Thoracic aorta (tissue), 2 donors: ENCODE measurements around the gene CHM. TPM values are rescaled to one million over a fixed set of nuclear protein-coding genes. Genes with fewer than 3 reads are reported as not detected.

Experiments
- ATAC-seq: fragments of 150-250 bp; one replicate; pipeline ENCODE4 v1.8.0; 2017; ENCODE audit warnings: low read depth; ENCODE audit not compliant: insufficient number of reproducible peaks, low FRiP score
- DNase-seq: peaks from one replicate; pipeline ENCODE4 v3.0.0-alpha.2; 2020; ENCODE audit warnings: low spot score
- H3K27ac ChIP-seq, 2 donors: fragments of 200-600 bp; sonication (generic); 1 replicate in 1 of 2; 2 replicates in 1 of 2; pipeline ENCODE4 v1.5.1; 2016; ENCODE audit warnings: mild to moderate bottlenecking in 2 of 2, moderate library complexity in 2 of 2
- H3K27me3 ChIP-seq: fragments of 200-600 bp; sonication (generic); replicated peaks from 2 replicates; pipeline ENCODE4 v1.6.0; 2016; ENCODE audit warnings: mild to moderate bottlenecking; ENCODE audit not compliant: insufficient read depth
- H3K36me3 ChIP-seq: fragments of 200-600 bp; sonication (generic); one replicate; pipeline ENCODE4 v1.5.1; 2016
- H3K4me1 ChIP-seq, 2 donors: fragments of 200-600 bp; sonication (generic); 1 replicate in 1 of 2; 2 replicates in 1 of 2; pipeline versions ENCODE4 v1.5.1 to v1.6.0; 2016; ENCODE audit warnings: low read depth in 2 of 2, mild to moderate bottlenecking in 1 of 2; ENCODE audit not compliant: control insufficient read depth in 1 of 2
- H3K4me3 ChIP-seq: fragments of 200-600 bp; sonication (generic); 2 replicates; pipeline ENCODE4 v1.5.1; 2016; ENCODE audit warnings: mild to moderate bottlenecking
- H3K9me3 ChIP-seq: fragments of 200-600 bp; sonication (generic); 2 replicates; pipeline ENCODE4 v1.5.1; 2016
- CTCF ChIP-seq: fragments of 200-600 bp; sonication (generic); IDR thresholded peaks from one replicate; pipeline ENCODE4 v1.5.1; 2019; ENCODE audit warnings: antibody characterized with exemption
- total RNA-seq, 2 donors: library from RNA; depleted of rRNA; stranded (reverse); fragments of >200 nt; gene quantifications; one replicate each; pipeline versions ENCODE4 v1.1.0 to v1.2.3, GENCODE V29; 2016

CHM gene
- total RNA-seq, 2 donors from 2014 or later = 14.8 to 14.9 TPM

DNA sequence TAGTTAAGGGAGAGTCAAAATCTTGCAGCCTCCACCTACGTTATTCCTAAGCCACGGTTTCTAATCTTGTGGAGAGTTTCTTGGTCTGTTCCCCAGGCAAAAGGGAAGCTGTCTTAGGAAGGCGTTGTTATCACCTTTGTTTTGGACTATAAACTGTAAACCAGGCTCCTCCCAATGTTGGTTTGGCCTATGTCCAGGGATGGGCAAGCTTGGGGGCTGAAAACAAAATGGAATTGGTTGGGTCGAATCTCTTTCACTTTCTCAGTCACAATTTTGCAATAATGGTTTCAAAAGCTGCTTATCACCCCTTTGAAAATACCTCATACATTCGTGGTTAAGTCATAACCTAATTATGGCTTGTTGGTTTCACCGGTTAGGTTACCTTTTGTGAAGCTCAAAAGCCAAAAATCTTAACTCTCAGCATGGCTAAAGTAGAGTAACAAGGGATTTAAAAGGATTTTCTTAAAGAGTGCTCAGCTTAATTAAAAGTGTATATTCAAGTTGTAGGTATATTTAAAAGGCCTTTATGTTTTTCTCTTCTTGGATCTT, 232.1 kb downstream of the CHM start:
- no peaks in the 10 kb centered on the region for H3K27me3 ChIP-seq
- no peak overlapping the region for H3K27ac ChIP-seq
- H3K9me3 ChIP-seq = no peaks in the 10 kb centered on the region
- no peak for TF ChIP-seq CTCF
- H3K4me1 ChIP-seq = no peaks in the 10 kb centered on the region
- H3K4me3 ChIP-seq = no peak overlapping the region
- DNase-seq = no peak
- ATAC-seq = no peak
- H3K36me3 ChIP-seq = no peaks in the 10 kb centered on the region

Other genes with a start within 250 kb of the CHM start
- gene DACH2, start 100.9 kb upstream of the CHM start, total RNA-seq = not detected